NT2/D1 (cell line): ENCODE results near the gene NLRC5.

Experiments used
- SUZ12 ChIP-seq: IDR thresholded peaks from 2 replicates; pipeline ENCODE4 v1.6.1; 2011; ENCODE audit not compliant: insufficient read length, insufficient read depth; ENCODE audit errors: extremely low read depth
- YY1 ChIP-seq: IDR thresholded peaks from 2 replicates; pipeline ENCODE4 v1.6.1; 2011; ENCODE audit not compliant: insufficient read length, insufficient read depth
- ZNF274 ChIP-seq: IDR thresholded peaks from 2 replicates; pipeline ENCODE4 v1.6.1; 2011; ENCODE audit warnings: mild to moderate bottlenecking, low read depth, low read length

- no peak for TF ChIP-seq YY1
- TF ChIP-seq ZNF274 = no peak
- no peak for TF ChIP-seq SUZ12
Observed at GRCh38 chr16:57110937-57111336, 121.6 kb downstream of the NLRC5 start.
